Right atrium auricular region (tissue), 2 donors: Measurements from ENCODE around the gene LPCAT2. TPM values are rescaled to one million over a fixed set of nuclear protein-coding genes. Genes with fewer than 3 reads are reported as not detected.

ENCODE experiments used
- DNase-seq: peaks from one replicate; pipeline ENCODE4 v3.0.0-alpha.2; 2019; ENCODE audit warnings: low spot score
- H3K27ac ChIP-seq, 2 donors: fragments of 200-600 bp; sonication (generic); 1 replicate in 1 of 2; 2 replicates in 1 of 2; pipeline ENCODE4 v1.5.1; 2016 to 2019
- H3K27me3 ChIP-seq, 2 donors: fragments of 200-600 bp; sonication (generic); one replicate each; pipeline versions ENCODE4 v1.5.1 to v1.6.0; 2017 to 2019
- H3K36me3 ChIP-seq: fragments of 200-600 bp; sonication (generic); one replicate; pipeline ENCODE4 v1.5.1; 2016
- H3K4me1 ChIP-seq, 2 donors: fragments of 200-600 bp; sonication (generic); one replicate each; pipeline versions ENCODE4 v1.5.1 to v1.6.0; 2017 to 2019
- H3K4me3 ChIP-seq, 2 donors: fragments of 200-600 bp; sonication (generic); 1 replicate in 1 of 2; 2 replicates in 1 of 2; pipeline ENCODE4 v1.5.1; 2017 to 2019; ENCODE audit warnings: mild to moderate bottlenecking in 1 of 2, moderate library complexity in 1 of 2
- H3K9me3 ChIP-seq, 2 donors: fragments of 200-600 bp; sonication (generic); one replicate each; pipeline ENCODE4 v1.5.1; 2019
- CTCF ChIP-seq, 2 donors: fragments of 200-600 bp; sonication (generic); IDR thresholded peaks; one replicate each; pipeline ENCODE4 v1.5.1; 2019; ENCODE audit warnings: antibody characterized with exemption in 2 of 2
- total RNA-seq, 2 donors: library from RNA; depleted of rRNA; stranded (reverse); fragments of >200 nt; gene quantifications; one replicate each; pipeline ENCODE4 v1.1.0, GENCODE V29; 2016

LPCAT2 gene
- total RNA-seq, 2 donors from 2014 or later: 5.0 to 9.9 TPM

DNA sequence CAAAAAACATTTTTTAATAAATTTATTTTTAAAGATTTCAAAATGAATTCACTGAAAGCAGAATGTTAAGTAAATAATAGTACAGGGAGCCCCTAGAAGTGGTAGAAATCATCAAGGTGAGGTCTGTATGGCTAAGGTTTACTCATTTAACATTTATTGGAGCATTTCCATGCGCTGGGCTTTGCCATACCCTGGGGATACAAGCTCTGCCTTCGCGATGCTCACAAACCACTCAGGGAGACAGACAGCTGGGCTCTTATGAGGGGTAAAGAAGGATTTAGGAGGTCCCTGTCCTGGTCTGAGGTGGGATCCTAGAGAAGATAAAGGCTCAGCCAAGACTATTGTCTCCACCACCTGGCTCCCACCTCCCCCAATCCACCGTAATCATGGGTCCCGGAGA, 11.3 kb upstream of the LPCAT2 start:
- no peaks in the 10 kb centered on the region for H3K27me3 ChIP-seq
- H3K4me3 ChIP-seq: no peak overlapping the region
- H3K9me3 ChIP-seq: no peaks in the 10 kb centered on the region
- H3K4me1 ChIP-seq: peaks cover 0 to 28% of the 10 kb centered on the region in 2 donors
- H3K27ac ChIP-seq: no peak overlapping the region
- no peak for DNase-seq
- TF ChIP-seq CTCF (IDR thresholded peaks at IDR 0.05): no peak
- peaks cover 18% of the 10 kb centered on the region for H3K36me3 ChIP-seq

- TF ChIP-seq CTCF (IDR thresholded peaks at IDR 0.05): no peak
- peak; percentile 56 for DNase-seq
- H3K4me1 ChIP-seq: peaks cover 0 to 34% of the 10 kb centered on the region in 2 donors
These were observed 10.8 kb upstream of the LPCAT2 start for GRCh38 chr16:55498101-55498500.

DNA sequence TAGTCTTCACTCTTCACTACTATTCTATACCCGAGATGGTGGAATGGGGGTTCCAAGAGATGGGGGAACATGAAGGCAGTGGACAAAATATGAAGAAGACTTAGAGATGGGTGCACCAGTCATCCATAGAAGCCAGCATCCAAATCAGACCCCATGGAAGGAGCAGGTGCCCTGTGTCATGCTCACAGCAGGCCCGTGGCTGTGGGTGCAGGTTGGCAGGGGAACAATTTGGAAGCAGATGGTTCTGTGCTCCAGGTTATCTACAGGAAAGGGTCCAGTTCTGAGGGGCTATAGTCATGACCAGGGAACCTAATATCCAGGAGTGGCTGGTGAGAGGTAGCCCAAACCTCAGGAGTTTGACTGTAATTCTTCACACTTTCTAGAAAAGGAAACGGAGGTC, 9.6 kb upstream of the LPCAT2 start:
- Histone ChIP-seq H3K36me3 (peaks cover 18% of the 10 kb centered on the region), H3K4me3 (no peak overlapping the region), H3K4me1 (peaks cover 0 to 42% of the 10 kb centered on the region in 2 donors), H3K9me3 (no peaks in the 10 kb centered on the region), H3K27ac (no peak overlapping the region), H3K27me3 (no peaks in the 10 kb centered on the region)
- DNase-seq: peak; percentile 47
- no peak for TF ChIP-seq CTCF (IDR thresholded peaks at IDR 0.05)

More at GRCh38 chr16:55498101-55498500, 10.8 kb upstream of the LPCAT2 start:
- no peaks in the 10 kb centered on the region for H3K9me3 ChIP-seq
- H3K27me3 ChIP-seq: no peaks in the 10 kb centered on the region
- no peak overlapping the region for H3K4me3 ChIP-seq
- peaks cover 18% of the 10 kb centered on the region for H3K36me3 ChIP-seq
- no peak overlapping the region for H3K27ac ChIP-seq

GRCh38 chr16:55499951-55500529, 8.8 kb upstream of the LPCAT2 start:
- Histone ChIP-seq H3K9me3 (no peaks in the 10 kb centered on the region), H3K4me1 (peaks cover 0 to 42% of the 10 kb centered on the region in 2 donors), H3K27me3 (no peaks in the 10 kb centered on the region), H3K27ac (peak overlapping the region in 1 of 2 donors; percentile 40), H3K36me3 (peaks cover 18% of the 10 kb centered on the region), H3K4me3 (no peak overlapping the region)
- peak; percentile 46 for DNase-seq
- no peak for TF ChIP-seq CTCF (IDR thresholded peaks at IDR 0.05)

GRCh38 chr16:55500530-55501011, 8.3 kb upstream of the LPCAT2 start:
- Histone ChIP-seq H3K4me1 (peaks cover 0 to 42% of the 10 kb centered on the region in 2 donors), H3K27me3 (no peaks in the 10 kb centered on the region), H3K36me3 (peaks cover 18% of the 10 kb centered on the region), H3K27ac (peak overlapping the region in 1 of 2 donors; percentile 40), H3K9me3 (no peaks in the 10 kb centered on the region), H3K4me3 (no peak overlapping the region)
- no peak for TF ChIP-seq CTCF (IDR thresholded peaks at IDR 0.05)
- no peak for DNase-seq
